HG02588 (cell line): ENCODE measurements around the gene GUSB.

ENCODE experiments used
- ATAC-seq: cut with Tn5 transposase; IDR thresholded peaks from one replicate; pipeline ENCODE4 v1.9.1; 2021; ENCODE audit warnings: mild to moderate bottlenecking, moderate library complexity; ENCODE audit not compliant: unreplicated experiment

The GUSB gene

GRCh38 chr7:65931685-65932084, 50.3 kb downstream of the GUSB start:
- no peak for ATAC-seq

- ATAC-seq, result no peak
Measured at GRCh38 chr7:65927489-65928448, 54.2 kb downstream of the GUSB start.

GRCh38 chr7:65926588-65926987, 55.4 kb downstream of the GUSB start:
- ATAC-seq, result no peak

- ATAC-seq, result no peak
Measured at GRCh38 chr7:65925040-65925439, 57.0 kb downstream of the GUSB start.

- ATAC-seq, result no peak
Measured at GRCh38 chr7:65924193-65924592, 57.8 kb downstream of the GUSB start.

GRCh38 chr7:65923316-65923715, 58.7 kb downstream of the GUSB start:
- ATAC-seq, result no peak

- ATAC-seq, result no peak
Measured at GRCh38 chr7:65915921-65916657, 65.9 kb downstream of the GUSB start.

- ATAC-seq, result no peak
Measured at GRCh38 chr7:65912237-65912636, 69.8 kb downstream of the GUSB start.
